Measurements from ENCODE around the gene DNAJC22. TPM values are rescaled to one million over a fixed set of nuclear protein-coding genes. Genes with fewer than 3 reads are reported as not detected.

Gene DNAJC22
- polyA plus RNA-seq, 1 donor from 2014 or later: 0.54 TPM

- H2AFZ ChIP-seq (ENCODE audit: low read depth, low read length): peak within 1 kb of the TSS; percentile 100
- H3K9ac ChIP-seq (ENCODE audit: low read length): peak within 1 kb of the TSS; percentile 71
- H3K36me3 ChIP-seq (ENCODE audit: insufficient read depth, low read length): no peaks in the 10 kb centered on the region
- peak within 1 kb of the TSS; percentile 42 for H3K27ac ChIP-seq (ENCODE audit: low read length)
- H3K9me3 ChIP-seq (ENCODE audit: low read length): no peaks in the 10 kb centered on the region
- H3K79me2 ChIP-seq (replicated peaks; ENCODE audit: insufficient read depth, low read length): no peaks in the 10 kb centered on the region
- peak within 1 kb of the TSS; percentile 82 for H3K4me3 ChIP-seq (ENCODE audit: low read length)
- no peaks in the 10 kb centered on the region for H4K20me1 ChIP-seq (ENCODE audit: insufficient read depth)
- H3K27me3 ChIP-seq (ENCODE audit: insufficient read depth, low read depth, low read length): no peaks in the 10 kb centered on the region
- TF ChIP-seq CTCF (IDR thresholded peaks at IDR 0.05; ENCODE audit: poor library complexity, severe bottlenecking): no peak
- TF ChIP-seq RAD21 (conservative IDR thresholded peaks at IDR 0.05): peak; percentile 38
- peak; percentile 98 for TF ChIP-seq MXI1 (conservative IDR thresholded peaks at IDR 0.05; ENCODE audit: poor library complexity, severe bottlenecking)
- TF ChIP-seq SMC3 (conservative IDR thresholded peaks at IDR 0.05; ENCODE audit: poor library complexity): no peak
- no peak for TF ChIP-seq EP300 (conservative IDR thresholded peaks at IDR 0.05; ENCODE audit: poor library complexity, severe bottlenecking)
- peak; percentile 71 for TF ChIP-seq POLR2AphosphoS5 (IDR thresholded peaks at IDR 0.05)
- no peak for TF ChIP-seq TAF1 (IDR thresholded peaks at IDR 0.05; ENCODE audit: low read depth)
- TF ChIP-seq REST (IDR thresholded peaks at IDR 0.05; ENCODE audit: borderline replicate concordance): no peak
- H3F3A ChIP-seq (ENCODE audit: insufficient read depth, low read length, poor library complexity, severe bottlenecking): no peaks in the 10 kb centered on the region
- peak within 1 kb of the TSS; percentile 71 for H3K4me2 ChIP-seq (ENCODE audit: low read length)
- H3K9me2 ChIP-seq (ENCODE audit: insufficient read depth, low read length): no peaks in the 10 kb centered on the region
Measured at GRCh38 chr12:49322708-49323523, 23.8 kb upstream of the DNAJC22 start, which contains the start of gene TROAP. Gene TROAP, plus strand, starts transcription at chr12:49323255. Its CDS starts 354 bp downstream, at chr12:49323609.

GRCh38 chr12:49323524-49324097 lies 23.1 kb upstream of the DNAJC22 start:
- H3K27ac ChIP-seq (ENCODE audit: low read length): no peak overlapping the region
- H3F3A ChIP-seq (ENCODE audit: insufficient read depth, low read length, poor library complexity, severe bottlenecking): no peaks in the 10 kb centered on the region
- no peak for TF ChIP-seq POLR2AphosphoS5 (IDR thresholded peaks at IDR 0.05)
- TF ChIP-seq TAF1 (IDR thresholded peaks at IDR 0.05; ENCODE audit: low read depth): no peak
- TF ChIP-seq MXI1 (conservative IDR thresholded peaks at IDR 0.05; ENCODE audit: poor library complexity, severe bottlenecking): no peak
- TF ChIP-seq CTCF (IDR thresholded peaks at IDR 0.05; ENCODE audit: poor library complexity, severe bottlenecking): no peak
- no peak overlapping the region for H3K9ac ChIP-seq (ENCODE audit: low read length)
- peak overlapping the region; percentile 82 for H3K4me3 ChIP-seq (ENCODE audit: low read length)
- H2AFZ ChIP-seq (ENCODE audit: low read depth, low read length): no peak overlapping the region
- peak overlapping the region; percentile 71 for H3K4me2 ChIP-seq (ENCODE audit: low read length)
- no peaks in the 10 kb centered on the region for H3K79me2 ChIP-seq (replicated peaks; ENCODE audit: insufficient read depth, low read length)
- H3K9me2 ChIP-seq (ENCODE audit: insufficient read depth, low read length): no peaks in the 10 kb centered on the region
- H4K20me1 ChIP-seq (ENCODE audit: insufficient read depth): no peaks in the 10 kb centered on the region
- H3K9me3 ChIP-seq (ENCODE audit: low read length): no peaks in the 10 kb centered on the region
- no peaks in the 10 kb centered on the region for H3K27me3 ChIP-seq (ENCODE audit: insufficient read depth, low read depth, low read length)
- no peaks in the 10 kb centered on the region for H3K36me3 ChIP-seq (ENCODE audit: insufficient read depth, low read length)
